ENCODE measurements around the gene SLC17A7.
A peak's percentile ranks its signal among the peaks of the same experiment; 100 is the strongest.
"Not testable (repeated sequence)": the region's sequence is repeated elsewhere in the genome, so short reads cannot be mapped to it uniquely, and the experiment has no call there.

SLC17A7 gene

GRCh38 chr19:49441210-49441959 is at the start of gene SLC17A7:
Gene SLC17A7 (minus strand): TSS chr19:49441527. CDS start chr19:49441379, 148 bp downstream.
- DNase-seq = peak in 5 of 6 experiments; percentile 19 to 47 (median 25)

- DNase-seq = no peak
Observed at GRCh38 chr19:49490287-49491029, 49.1 kb upstream of the SLC17A7 start.

- no peak for DNase-seq
Observed at GRCh38 chr19:49489601-49490167, 48.4 kb upstream of the SLC17A7 start.

- no peak for DNase-seq
Observed at GRCh38 chr19:49488863-49489537, 47.7 kb upstream of the SLC17A7 start.

- peak in 2 of 6 experiments; percentile 39 to 54 for DNase-seq
Observed at GRCh38 chr19:49488046-49488862, 46.9 kb upstream of the SLC17A7 start.

DNA sequence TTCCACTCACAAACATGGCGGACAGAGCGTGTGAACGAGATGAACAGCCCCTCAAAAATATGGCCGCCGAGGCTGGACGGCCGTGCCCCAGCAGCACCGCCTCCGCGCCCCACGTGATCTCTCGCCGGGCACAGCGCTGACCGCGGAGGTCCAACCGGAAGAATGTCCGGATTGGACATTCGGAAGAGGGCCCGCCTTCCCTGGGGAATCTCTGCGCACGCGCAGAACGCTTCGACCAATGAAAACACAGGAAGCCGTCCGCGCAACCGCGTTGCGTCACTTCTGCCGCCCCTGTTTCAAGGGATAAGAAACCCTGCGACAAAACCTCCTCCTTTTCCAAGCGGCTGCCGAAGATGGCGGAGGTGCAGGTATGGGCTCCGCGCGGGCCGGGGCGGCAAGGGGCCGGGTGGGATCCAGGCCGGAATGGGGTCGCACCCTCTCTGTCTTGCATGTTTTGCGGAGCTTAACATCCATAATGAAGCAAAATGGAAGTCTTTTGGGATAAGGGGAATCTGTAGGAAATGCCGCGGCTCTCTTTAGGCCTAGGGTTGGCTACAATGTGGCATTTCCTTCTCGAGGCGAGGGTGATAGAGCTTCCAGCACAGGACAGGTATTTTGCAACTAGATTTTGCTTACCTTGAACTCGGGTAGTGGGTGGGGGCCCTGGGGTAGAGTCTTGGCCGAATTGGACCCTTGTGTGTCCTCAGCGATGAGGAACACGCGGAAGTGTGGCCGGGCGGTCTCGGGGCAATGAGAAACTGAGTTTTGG is 46.1 kb upstream of the SLC17A7 start, which contains the start of gene RPL13A:
Gene RPL13A (plus strand): TSS at position 332 of the 769 bp plus-strand sequence. CDS start 22 bp downstream, at position 354.
- peak; percentile 96 to 100 (median 98) for DNase-seq

- DNase-seq = no peak
Observed at GRCh38 chr19:49486710-49487276, 45.5 kb upstream of the SLC17A7 start.

DNA sequence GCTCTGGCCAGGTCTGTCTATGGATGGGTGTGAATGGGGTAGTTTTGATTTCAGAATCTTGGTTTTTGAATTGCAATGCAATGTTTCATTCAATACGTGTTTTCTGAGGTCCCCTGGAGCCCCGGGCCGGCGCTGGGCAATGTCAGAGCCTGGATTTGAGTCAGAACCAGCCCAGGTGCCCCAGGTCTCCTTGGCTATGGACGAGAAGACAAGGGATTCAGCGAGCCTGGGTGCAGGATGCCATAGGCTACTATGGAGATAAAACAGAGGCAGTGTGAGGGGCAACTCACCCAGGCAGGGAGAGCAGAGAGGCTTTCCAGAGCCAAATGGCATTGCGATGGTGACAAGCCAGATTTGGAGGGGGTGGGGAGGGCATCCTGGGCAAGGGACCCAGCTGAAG is 44.9 kb upstream of the SLC17A7 start:
- no peak for DNase-seq

DNA sequence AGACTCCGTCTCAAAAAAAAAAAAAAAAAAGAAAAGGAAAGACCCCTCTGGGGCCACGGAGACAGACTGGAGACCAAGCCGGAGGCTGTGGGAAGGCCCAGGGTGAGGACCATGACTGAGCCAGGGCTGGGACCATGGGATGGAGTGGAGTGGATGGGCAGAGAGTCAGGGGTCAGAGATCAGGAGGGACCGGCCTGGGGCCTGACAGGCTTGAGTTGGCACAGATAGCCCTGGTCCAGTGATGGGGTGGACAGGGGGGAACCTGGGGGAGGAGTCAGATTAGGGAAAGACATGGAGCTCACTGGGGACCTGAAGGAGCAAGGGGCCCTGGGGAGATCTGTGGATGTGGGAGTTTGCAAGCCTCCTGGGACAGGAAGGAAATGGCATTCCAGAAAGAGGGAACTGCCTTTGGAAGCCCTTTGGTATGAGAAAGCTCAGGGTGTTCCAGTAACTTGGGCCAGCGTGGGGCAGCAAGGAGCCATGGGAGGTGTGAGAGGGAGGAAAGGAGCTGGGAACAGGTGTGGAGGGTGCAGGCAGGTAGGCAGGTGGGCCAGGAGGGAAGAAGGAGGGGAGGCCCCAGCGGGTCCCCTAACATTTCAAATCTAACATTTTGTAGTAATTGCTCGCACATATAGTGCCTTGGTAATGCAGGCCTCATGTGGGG is 39.8 kb upstream of the SLC17A7 start:
- no peak for DNase-seq

DNA sequence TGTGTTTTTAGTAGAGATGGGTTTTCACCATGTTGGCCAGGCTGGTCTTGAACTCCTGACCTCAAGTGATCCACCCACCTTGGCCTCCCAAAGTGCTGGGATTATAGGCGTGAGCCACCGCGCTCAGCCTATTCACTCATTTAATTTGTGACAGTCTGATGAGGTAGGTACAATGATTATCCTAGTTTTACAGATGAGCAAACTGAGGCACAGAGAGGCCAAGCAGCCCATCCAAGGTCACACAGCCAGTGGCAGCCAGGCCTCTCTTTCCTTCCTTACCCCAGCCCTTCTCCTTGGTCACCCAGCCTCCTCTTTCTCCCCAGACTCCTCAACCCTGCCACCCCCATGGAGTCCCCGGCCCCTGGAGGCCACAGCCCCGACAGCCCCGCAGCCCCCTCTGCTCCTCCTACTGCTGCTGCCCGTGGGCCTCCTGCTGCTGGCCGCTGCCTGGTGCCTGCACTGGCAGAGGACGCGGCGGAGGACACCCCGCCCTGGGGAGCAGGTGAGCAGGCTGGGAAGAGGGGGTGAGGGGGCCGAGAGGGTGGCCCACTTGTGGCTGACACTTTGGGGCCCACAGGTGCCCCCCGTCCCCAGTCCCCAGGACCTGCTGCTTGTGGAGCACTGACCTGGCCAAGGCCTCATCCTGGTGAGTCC is 38.8 kb upstream of the SLC17A7 start:
- no peak for DNase-seq

DNA sequence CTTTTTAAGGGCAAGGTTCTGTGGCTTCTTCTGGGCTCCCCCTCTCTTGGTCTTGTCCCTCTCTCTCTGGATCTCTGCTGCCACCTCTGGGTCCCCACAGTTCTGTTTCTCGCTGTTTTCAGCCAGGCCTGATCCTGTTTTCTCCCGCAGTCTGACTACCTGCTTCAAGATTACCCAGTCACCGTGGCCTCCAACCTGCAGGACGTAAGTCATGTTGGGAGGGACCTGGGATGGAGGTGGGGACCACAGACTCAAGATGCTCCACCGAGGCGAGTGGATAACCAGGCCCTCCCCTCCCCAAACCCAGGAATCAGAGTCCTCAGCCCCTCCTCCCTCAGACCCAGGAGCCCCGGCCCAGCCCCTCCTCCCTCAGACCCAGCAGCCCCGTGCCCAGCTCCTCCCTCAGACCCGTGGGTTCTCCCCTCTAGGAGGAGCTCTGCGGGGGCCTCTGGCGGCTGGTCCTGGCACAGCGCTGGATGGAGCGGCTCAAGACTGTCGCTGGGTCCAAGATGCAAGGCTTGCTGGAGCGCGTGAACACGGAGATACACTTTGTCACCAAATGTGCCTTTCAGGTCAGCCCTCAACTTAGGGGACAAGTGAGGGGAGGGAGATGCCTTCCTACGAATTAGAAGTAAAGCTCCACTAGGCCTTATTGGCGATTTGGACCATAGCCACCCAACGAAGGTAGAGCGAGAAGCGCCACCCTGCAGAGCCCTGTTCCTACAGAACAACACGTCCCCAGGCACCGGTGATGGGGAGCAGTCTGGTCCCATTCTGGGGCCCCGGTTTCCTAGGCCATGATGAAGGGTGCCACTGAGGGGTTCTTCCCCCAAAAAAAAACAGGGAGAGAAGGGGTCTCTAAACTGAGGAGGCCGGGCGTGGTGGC is 34.9 kb upstream of the SLC17A7 start:
- peak; percentile 45 to 75 (median 66) for DNase-seq

- peak in 3 of 6 experiments; percentile 31 to 51 (median 32) for DNase-seq
Observed at GRCh38 chr19:49475191-49475917, 34.0 kb upstream of the SLC17A7 start.

GRCh38 chr19:49474542-49474924 is 33.2 kb upstream of the SLC17A7 start:
- no peak for DNase-seq

GRCh38 chr19:49473868-49474541 is 32.7 kb upstream of the SLC17A7 start, which contains the start of gene FLT3LG:
Gene FLT3LG (plus strand): TSS chr19:49474215. CDS start chr19:49474640, 425 bp downstream.
- peak; percentile 92 to 98 (median 94) for DNase-seq

DNA sequence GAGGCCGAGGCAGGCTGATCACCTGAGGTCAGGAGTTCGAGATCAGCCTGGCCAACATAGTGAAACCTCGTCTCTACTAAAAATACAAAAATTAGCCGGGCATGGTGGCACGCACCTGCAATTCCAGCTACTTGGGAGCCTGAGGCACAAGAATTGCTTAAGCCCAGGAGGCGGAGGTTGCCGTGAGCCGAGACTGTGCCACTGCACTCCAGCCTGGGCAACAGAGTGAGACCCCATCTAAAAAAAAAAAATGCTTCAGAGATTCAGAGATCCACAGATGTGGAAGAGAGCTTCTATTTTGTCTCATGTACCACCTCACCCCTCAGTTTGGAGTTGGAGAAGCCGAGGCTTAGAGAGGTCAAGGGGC is 32.2 kb upstream of the SLC17A7 start:
- DNase-seq = not testable (repeated sequence)

DNA sequence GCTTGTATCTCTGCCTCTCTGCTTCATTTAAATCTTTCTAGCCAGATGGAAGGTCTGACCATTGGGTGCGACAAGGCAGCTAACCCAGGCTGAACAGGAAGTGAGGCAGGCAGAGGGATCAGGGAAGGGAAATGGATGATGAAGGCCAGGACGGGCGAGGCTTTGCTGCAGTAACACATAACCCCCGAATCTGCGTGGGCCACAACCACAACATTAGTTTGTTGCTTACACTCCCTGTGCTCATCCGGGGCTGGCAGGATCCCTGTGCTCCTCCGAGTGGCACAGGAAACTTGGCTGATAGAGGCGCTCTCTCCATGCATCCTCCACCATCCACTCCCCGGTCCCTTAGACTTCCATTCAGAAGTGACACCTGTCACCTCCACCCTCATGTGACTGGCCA is 31.6 kb upstream of the SLC17A7 start:
- DNase-seq = no peak

DNA sequence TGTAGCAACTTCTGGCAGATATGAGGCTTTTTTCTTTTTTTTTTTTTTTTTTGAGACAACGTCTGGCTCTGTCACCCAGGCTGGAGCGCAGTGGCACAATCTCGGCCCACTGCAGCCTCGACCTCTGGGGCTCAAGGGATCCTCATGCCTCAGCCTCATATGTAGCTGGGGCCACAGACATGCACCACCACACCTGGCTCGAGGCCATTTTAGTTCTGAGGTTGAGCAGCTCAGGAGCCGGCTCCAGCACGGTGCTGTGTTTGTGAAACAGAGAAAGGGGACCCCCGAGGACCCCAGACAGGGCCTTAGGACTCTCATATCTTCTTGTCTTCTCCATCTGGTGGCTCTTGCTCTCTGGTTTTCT is 29.3 kb upstream of the SLC17A7 start:
- DNase-seq = no peak

Data from stimulated activated naive CD4-positive, alpha-beta T cell (primary cell).